Measurements from ENCODE around the gene TPCN2. TPM values are rescaled to one million over a fixed set of nuclear protein-coding genes. Genes with fewer than 3 reads are reported as not detected.
A peak's percentile ranks its signal among the peaks of the same experiment; 100 is the strongest.
"Not testable (repeated sequence)": the region's sequence is repeated elsewhere in the genome, so short reads cannot be mapped to it uniquely, and the experiment has no call there.

Gene TPCN2
- total and polyA plus RNA-seq, 9 donors: 6.4 to 9.9 (median 7.6) TPM

GRCh38 chr11:69127884-69128283, 79.2 kb downstream of the TPCN2 start:
- no CpG with 5 or more reads among the region's 1 CpG for WGBS (ENCODE audit: insufficient coverage)
- no peak overlapping the region for H3K27ac ChIP-seq (ENCODE audit: low read length)
- H3K9me3 ChIP-seq (replicated peaks; ENCODE audit: control insufficient read depth, low read depth, low read length): peaks cover 7% of the 10 kb centered on the region
- H3K27me3 ChIP-seq (ENCODE audit: control insufficient read depth, insufficient read depth, low read length): no peaks in the 10 kb centered on the region
- peaks cover 41% of the 10 kb centered on the region for H3K4me1 ChIP-seq (ENCODE audit: control insufficient read depth, insufficient read depth, low read length)
- H3K36me3 ChIP-seq (ENCODE audit: control insufficient read depth, insufficient read depth, low read length): no peaks in the 10 kb centered on the region
- DNase-seq: no peak
- H3K4me3 ChIP-seq (ENCODE audit: low read length): no peak overlapping the region

- Histone ChIP-seq H3K36me3 (ENCODE audit: control insufficient read depth, insufficient read depth, low read length) (no peaks in the 10 kb centered on the region), H3K4me3 (ENCODE audit: low read length) (no peak overlapping the region), H3K27ac (ENCODE audit: low read length) (no peak overlapping the region), H3K27me3 (ENCODE audit: control insufficient read depth, insufficient read depth, low read length) (no peaks in the 10 kb centered on the region), H3K4me1 (ENCODE audit: control insufficient read depth, insufficient read depth, low read length) (peaks cover 32% of the 10 kb centered on the region), H3K9me3 (replicated peaks; ENCODE audit: control insufficient read depth, low read depth, low read length) (peaks cover 15% of the 10 kb centered on the region)
- WGBS (ENCODE audit: insufficient coverage): 100% methylated on average over 1 of the region's 2 CpGs
- DNase-seq: no peak
Observed at GRCh38 chr11:69129053-69129452, 80.3 kb downstream of the TPCN2 start.

GRCh38 chr11:69129647-69130046, 80.9 kb downstream of the TPCN2 start:
- H3K36me3 ChIP-seq (ENCODE audit: control insufficient read depth, insufficient read depth, low read length): no peaks in the 10 kb centered on the region
- peaks cover 15% of the 10 kb centered on the region for H3K9me3 ChIP-seq (replicated peaks; ENCODE audit: control insufficient read depth, low read depth, low read length)
- 82% methylated on average over 6 of the region's 7 CpGs for WGBS (ENCODE audit: insufficient coverage)
- H3K4me1 ChIP-seq (ENCODE audit: control insufficient read depth, insufficient read depth, low read length): peaks cover 32% of the 10 kb centered on the region
- no peak overlapping the region for H3K27ac ChIP-seq (ENCODE audit: low read length)
- H3K4me3 ChIP-seq (ENCODE audit: low read length): no peak overlapping the region
- no peaks in the 10 kb centered on the region for H3K27me3 ChIP-seq (ENCODE audit: control insufficient read depth, insufficient read depth, low read length)
- DNase-seq: no peak

- DNase-seq: no peak
- H3K27ac ChIP-seq (ENCODE audit: low read length): peak overlapping the region; percentile 62
- peaks cover 15% of the 10 kb centered on the region for H3K9me3 ChIP-seq (replicated peaks; ENCODE audit: control insufficient read depth, low read depth, low read length)
- peaks cover 32% of the 10 kb centered on the region for H3K4me1 ChIP-seq (ENCODE audit: control insufficient read depth, insufficient read depth, low read length)
- no peak overlapping the region for H3K4me3 ChIP-seq (ENCODE audit: low read length)
- no peaks in the 10 kb centered on the region for H3K36me3 ChIP-seq (ENCODE audit: control insufficient read depth, insufficient read depth, low read length)
- WGBS (ENCODE audit: insufficient coverage): 30% methylated on average over 5 of the region's 9 CpGs
- no peaks in the 10 kb centered on the region for H3K27me3 ChIP-seq (ENCODE audit: control insufficient read depth, insufficient read depth, low read length)
Observed at GRCh38 chr11:69130654-69131053, 81.9 kb downstream of the TPCN2 start.

- H3K4me3 ChIP-seq (ENCODE audit: low read length): no peak overlapping the region
- peaks cover 15% of the 10 kb centered on the region for H3K9me3 ChIP-seq (replicated peaks; ENCODE audit: control insufficient read depth, low read depth, low read length)
- no peaks in the 10 kb centered on the region for H3K27me3 ChIP-seq (ENCODE audit: control insufficient read depth, insufficient read depth, low read length)
- H3K4me1 ChIP-seq (ENCODE audit: control insufficient read depth, insufficient read depth, low read length): peaks cover 28% of the 10 kb centered on the region
- H3K36me3 ChIP-seq (ENCODE audit: control insufficient read depth, insufficient read depth, low read length): no peaks in the 10 kb centered on the region
- peak overlapping the region; percentile 62 for H3K27ac ChIP-seq (ENCODE audit: low read length)
- DNase-seq: peak; percentile 71
- WGBS (ENCODE audit: insufficient coverage): 54% methylated on average over 8 of the region's 11 CpGs
Observed at GRCh38 chr11:69131121-69131566, 82.4 kb downstream of the TPCN2 start.

- DNase-seq: peak; percentile 82
- Histone ChIP-seq H3K36me3 (ENCODE audit: control insufficient read depth, insufficient read depth, low read length) (no peaks in the 10 kb centered on the region), H3K27me3 (ENCODE audit: control insufficient read depth, insufficient read depth, low read length) (no peaks in the 10 kb centered on the region), H3K4me1 (ENCODE audit: control insufficient read depth, insufficient read depth, low read length) (peaks cover 21% of the 10 kb centered on the region), H3K27ac (ENCODE audit: low read length) (peak overlapping the region; percentile 62), H3K4me3 (ENCODE audit: low read length) (no peak overlapping the region), H3K9me3 (replicated peaks; ENCODE audit: control insufficient read depth, low read depth, low read length) (peaks cover 15% of the 10 kb centered on the region)
- WGBS (ENCODE audit: insufficient coverage): 21% methylated on average over 13 of the region's 15 CpGs
Observed at GRCh38 chr11:69131644-69132300, 83.0 kb downstream of the TPCN2 start.

- Histone ChIP-seq H3K27me3 (ENCODE audit: control insufficient read depth, insufficient read depth, low read length) (no peaks in the 10 kb centered on the region), H3K36me3 (ENCODE audit: control insufficient read depth, insufficient read depth, low read length) (no peaks in the 10 kb centered on the region), H3K4me1 (ENCODE audit: control insufficient read depth, insufficient read depth, low read length) (peaks cover 18% of the 10 kb centered on the region), H3K27ac (ENCODE audit: low read length) (peak overlapping the region; percentile 62), H3K9me3 (replicated peaks; ENCODE audit: control insufficient read depth, low read depth, low read length) (peaks cover 15% of the 10 kb centered on the region), H3K4me3 (ENCODE audit: low read length) (no peak overlapping the region)
- 59% methylated on average over 6 of the region's 7 CpGs for WGBS (ENCODE audit: insufficient coverage)
- DNase-seq: no peak
Observed at GRCh38 chr11:69132301-69132670, 83.6 kb downstream of the TPCN2 start.

- WGBS (ENCODE audit: insufficient coverage): no CpG with 5 or more reads among the region's 4 CpGs
- no peak for DNase-seq
- no peaks in the 10 kb centered on the region for H3K36me3 ChIP-seq (ENCODE audit: control insufficient read depth, insufficient read depth, low read length)
- H3K4me3 ChIP-seq (ENCODE audit: low read length): no peak overlapping the region
- peaks cover 17% of the 10 kb centered on the region for H3K4me1 ChIP-seq (ENCODE audit: control insufficient read depth, insufficient read depth, low read length)
- no peak overlapping the region for H3K27ac ChIP-seq (ENCODE audit: low read length)
- no peaks in the 10 kb centered on the region for H3K27me3 ChIP-seq (ENCODE audit: control insufficient read depth, insufficient read depth, low read length)
- H3K9me3 ChIP-seq (replicated peaks; ENCODE audit: control insufficient read depth, low read depth, low read length): peaks cover 10% of the 10 kb centered on the region
Observed at GRCh38 chr11:69133251-69133650, 84.5 kb downstream of the TPCN2 start.

- H3K36me3 ChIP-seq (ENCODE audit: control insufficient read depth, insufficient read depth, low read length); H3K27me3 ChIP-seq (ENCODE audit: control insufficient read depth, insufficient read depth, low read length); H3K4me3 ChIP-seq (ENCODE audit: low read length); H3K9me3 ChIP-seq (replicated peaks; ENCODE audit: control insufficient read depth, low read depth, low read length); H3K27ac ChIP-seq (ENCODE audit: low read length); DNase-seq: not testable (repeated sequence)
- no CpG with 5 or more reads among the region's 2 CpGs for WGBS (ENCODE audit: insufficient coverage)
- peaks cover 17% of the 10 kb centered on the region for H3K4me1 ChIP-seq (ENCODE audit: control insufficient read depth, insufficient read depth, low read length)
Observed at GRCh38 chr11:69134182-69134581, 85.5 kb downstream of the TPCN2 start.

GRCh38 chr11:69134957-69135356, 86.2 kb downstream of the TPCN2 start:
- H3K27me3 ChIP-seq (ENCODE audit: control insufficient read depth, insufficient read depth, low read length): no peaks in the 10 kb centered on the region
- H3K27ac ChIP-seq (ENCODE audit: low read length): no peak overlapping the region
- peaks cover 8% of the 10 kb centered on the region for H3K9me3 ChIP-seq (replicated peaks; ENCODE audit: control insufficient read depth, low read depth, low read length)
- H3K36me3 ChIP-seq (ENCODE audit: control insufficient read depth, insufficient read depth, low read length): no peaks in the 10 kb centered on the region
- peaks cover 17% of the 10 kb centered on the region for H3K4me1 ChIP-seq (ENCODE audit: control insufficient read depth, insufficient read depth, low read length)
- no peak overlapping the region for H3K4me3 ChIP-seq (ENCODE audit: low read length)
- WGBS (ENCODE audit: insufficient coverage): 98% methylated on average over 5 of the region's 8 CpGs
- DNase-seq: no peak

All from muscle of leg (tissue), 11 donors.